ENCODE measurements around the gene SRGAP3. TPM values are rescaled to one million over a fixed set of nuclear protein-coding genes. Genes with fewer than 3 reads are reported as not detected.
A peak's percentile ranks its signal among the peaks of the same experiment; 100 is the strongest.

The SRGAP3 gene
- total RNA-seq, 1 experiment from 2014 or later, result 3.0 TPM

DNA sequence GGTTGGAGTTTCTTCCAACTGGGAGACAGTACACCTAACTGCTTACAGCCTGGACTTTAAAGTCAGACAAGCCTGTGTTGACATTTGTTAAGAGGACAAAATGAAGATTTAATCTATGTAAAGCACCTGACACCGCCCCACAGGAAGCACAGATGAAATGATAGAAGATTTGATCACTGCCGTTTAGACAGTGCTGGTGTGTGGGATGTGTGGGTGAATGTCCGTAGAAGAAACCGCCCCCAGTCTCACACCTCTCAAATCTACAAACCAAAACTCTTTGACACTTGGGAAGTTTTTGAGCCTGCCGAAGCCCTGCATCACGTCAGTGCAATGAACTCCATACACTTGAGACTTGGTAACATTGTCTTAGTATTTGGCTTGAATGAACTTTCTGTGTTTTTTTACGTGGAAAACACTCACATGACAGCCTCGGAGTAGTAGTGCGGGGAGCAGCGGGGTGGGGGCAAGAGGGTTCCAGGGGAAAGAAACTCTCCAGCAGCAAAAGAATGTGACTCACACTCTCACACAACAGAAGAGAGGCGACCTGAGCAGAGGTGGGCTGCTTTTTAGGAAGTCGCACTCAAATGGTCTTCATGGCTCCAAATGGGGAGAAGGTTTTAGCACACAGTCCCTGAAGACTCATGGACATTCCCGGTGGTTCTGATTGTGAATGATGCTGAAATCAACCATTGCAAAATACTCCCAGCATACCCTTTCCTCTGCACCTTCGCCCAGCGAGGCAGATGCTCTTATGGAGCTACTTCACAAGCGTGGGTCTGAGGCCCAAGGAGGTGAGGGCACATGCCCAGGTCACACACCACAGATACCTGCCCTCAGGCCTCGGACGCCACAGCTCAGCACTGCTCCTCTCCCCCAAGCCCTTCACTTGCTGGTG, 79.2 kb downstream of the SRGAP3 start:
- in situ Hi-C loops (cut with HindIII; ENCODE audit: low pct_unique_long_range_greater_than_20kb, low sequenced_read_pairs), result no loop called here
- DNase-seq (ENCODE audit: low read depth, low spot score), result no peak

DNA sequence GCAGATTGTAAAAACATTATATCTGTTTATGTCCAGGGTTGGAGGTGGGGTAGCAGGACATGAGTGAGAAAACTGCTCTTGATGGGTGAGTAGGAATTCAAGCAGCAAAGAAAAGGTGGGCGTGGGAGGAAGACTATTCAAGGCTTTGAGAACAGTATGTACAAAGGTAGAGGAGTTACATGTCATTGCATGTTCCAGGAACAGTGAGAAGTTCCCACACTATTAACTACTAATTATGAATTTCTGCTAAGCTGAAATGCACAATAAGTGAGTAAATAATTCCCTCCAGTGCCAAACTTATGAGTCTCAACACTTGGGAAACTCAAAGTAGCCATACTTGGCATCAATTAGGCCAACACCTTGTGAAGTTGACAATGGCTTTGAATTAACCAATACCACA, 80.1 kb downstream of the SRGAP3 start:
- no peak for DNase-seq (ENCODE audit: low read depth, low spot score)
- in situ Hi-C loops (cut with HindIII; ENCODE audit: low pct_unique_long_range_greater_than_20kb, low sequenced_read_pairs), result no loop called here

DNA sequence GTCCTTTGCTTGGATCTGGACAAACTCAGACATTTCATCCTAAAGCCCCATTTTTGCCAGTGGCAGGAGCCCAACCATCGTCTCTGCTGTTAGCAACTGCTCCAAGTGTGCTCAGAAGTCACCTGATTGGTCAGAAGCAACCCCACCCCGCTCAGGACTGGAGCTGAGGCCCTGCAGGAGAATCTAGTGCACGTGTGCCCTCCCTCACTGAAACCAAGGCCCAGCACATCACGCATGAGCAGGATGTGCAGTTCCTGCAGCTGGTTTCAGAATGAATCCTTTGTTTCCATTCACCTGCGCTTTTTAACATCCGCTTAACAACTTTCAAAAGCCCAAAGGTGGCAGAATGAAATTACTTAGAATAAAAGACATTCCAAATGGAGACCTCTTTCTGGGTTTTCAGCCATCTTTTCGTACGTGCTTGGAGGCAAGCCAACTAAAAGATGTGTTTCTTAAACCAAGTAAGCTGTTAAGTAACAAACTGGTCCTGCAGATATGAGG, 81.2 kb downstream of the SRGAP3 start:
- in situ Hi-C loops (cut with HindIII; ENCODE audit: low pct_unique_long_range_greater_than_20kb, low sequenced_read_pairs), result no loop called here

DNA sequence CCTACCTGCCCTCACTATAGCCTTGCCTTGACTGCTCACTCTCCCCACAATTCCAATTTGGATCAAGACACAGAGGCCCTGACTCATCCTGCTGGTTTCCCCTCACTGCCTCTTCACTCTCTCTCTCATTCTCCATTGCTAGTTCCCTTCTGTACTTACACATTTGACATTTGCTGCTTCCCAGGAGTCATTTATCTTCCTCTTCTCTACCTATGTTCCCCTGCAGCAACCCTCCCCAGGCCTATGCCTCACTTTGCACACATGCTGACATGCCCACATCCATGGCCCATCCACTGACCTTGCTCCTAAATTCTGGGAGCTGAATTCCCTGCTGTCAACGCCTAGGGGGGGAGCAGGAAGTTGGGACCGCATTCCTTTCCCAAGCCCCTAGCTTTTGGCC, 82.2 kb downstream of the SRGAP3 start:
- no peak for DNase-seq (ENCODE audit: low read depth, low spot score)
- in situ Hi-C loops (cut with HindIII; ENCODE audit: low pct_unique_long_range_greater_than_20kb, low sequenced_read_pairs), result no loop called here

More for the DNA sequence above, 81.2 kb downstream of the SRGAP3 start:
- DNase-seq (ENCODE audit: low read depth, low spot score), result no peak

DNA sequence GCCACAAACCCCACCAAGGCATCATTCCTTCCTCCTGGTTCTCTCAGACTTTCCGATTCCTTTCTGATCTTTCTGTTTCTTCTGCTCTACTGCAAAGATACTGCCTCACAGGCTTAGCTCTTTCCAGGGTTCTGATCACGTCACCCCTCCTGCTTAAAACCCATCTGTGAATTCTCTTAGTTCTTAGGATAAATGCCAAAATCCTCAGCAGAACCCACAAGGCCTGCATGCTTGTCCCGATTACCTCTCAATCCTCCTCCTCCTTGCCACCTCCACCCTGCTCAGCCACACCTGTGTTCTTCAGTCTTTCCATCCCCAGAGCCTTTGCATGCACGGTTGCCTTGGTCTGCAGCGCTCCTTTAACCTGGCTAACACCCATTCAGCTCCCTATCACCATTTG, 84.0 kb downstream of the SRGAP3 start:
- DNase-seq (ENCODE audit: low read depth, low spot score), result no peak
- in situ Hi-C loops (cut with HindIII; ENCODE audit: low pct_unique_long_range_greater_than_20kb, low sequenced_read_pairs), result no loop called here

DNA sequence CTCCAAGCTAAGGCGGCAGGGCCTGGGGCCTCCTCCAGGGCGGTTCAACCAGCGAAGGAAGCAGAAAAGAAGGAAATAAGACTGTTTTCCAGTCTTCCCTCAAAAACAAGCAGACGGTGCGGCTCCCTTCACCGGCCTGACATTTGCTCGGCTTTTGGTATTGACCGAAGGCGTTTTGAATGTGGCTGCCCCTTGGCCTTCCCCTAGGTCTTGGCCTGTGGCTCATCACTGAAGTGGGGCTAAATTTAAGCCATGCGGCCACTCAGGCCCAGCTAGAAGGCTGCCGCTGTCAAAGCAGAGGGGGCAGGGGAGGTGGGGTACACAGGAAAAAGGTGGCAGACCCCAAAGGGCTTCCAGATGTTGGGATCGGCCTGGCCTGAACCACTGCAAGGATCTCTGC, 86.2 kb downstream of the SRGAP3 start:
- in situ Hi-C loops (cut with HindIII; ENCODE audit: low pct_unique_long_range_greater_than_20kb, low sequenced_read_pairs), result no loop called here
- no peak for DNase-seq (ENCODE audit: low read depth, low spot score)

DNA sequence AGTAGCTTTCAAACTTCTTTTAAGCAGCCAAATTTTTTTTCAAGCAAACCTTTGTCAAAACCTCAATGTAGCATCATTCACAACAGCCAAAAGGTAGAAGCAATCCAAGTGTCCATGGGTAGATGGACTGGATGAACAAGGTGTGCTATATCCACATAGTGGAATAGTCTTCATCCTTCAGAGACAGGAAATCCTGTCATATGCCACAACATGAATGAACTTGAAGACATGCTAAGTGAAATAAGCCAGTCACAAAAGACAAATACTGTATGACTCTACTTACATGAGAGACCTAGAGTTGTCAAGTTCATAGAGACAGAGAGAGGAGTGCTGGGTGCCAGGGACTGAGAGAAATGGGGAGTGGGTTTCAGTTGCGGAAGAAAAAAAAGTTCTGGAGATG, 87.6 kb downstream of the SRGAP3 start:
- DNase-seq (ENCODE audit: low read depth, low spot score), result no peak
- in situ Hi-C loops (cut with HindIII; ENCODE audit: low pct_unique_long_range_greater_than_20kb, low sequenced_read_pairs), result no loop called here

DNA sequence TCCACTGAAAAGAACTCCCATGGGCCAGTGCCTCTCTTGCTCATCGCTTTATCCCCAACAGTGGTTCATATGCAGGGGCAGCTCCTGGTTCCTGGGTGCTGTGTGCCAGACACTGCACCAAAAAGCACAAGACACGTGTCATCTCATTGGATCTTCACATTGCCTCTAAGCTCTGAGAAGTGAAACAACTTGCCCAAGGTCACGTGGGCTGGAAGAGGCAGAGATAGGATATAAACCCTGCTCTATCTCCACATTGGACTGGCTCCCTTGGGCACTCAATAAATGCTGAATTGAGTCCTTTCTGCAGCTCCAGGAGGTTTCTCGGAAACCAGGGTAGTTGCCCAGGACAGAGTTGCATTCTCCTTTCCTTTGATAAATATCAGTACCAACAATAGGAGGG, 88.1 kb downstream of the SRGAP3 start:
- in situ Hi-C loops (cut with HindIII; ENCODE audit: low pct_unique_long_range_greater_than_20kb, low sequenced_read_pairs), result no loop called here
- peak; percentile 61 for DNase-seq (ENCODE audit: low read depth, low spot score)

DNA sequence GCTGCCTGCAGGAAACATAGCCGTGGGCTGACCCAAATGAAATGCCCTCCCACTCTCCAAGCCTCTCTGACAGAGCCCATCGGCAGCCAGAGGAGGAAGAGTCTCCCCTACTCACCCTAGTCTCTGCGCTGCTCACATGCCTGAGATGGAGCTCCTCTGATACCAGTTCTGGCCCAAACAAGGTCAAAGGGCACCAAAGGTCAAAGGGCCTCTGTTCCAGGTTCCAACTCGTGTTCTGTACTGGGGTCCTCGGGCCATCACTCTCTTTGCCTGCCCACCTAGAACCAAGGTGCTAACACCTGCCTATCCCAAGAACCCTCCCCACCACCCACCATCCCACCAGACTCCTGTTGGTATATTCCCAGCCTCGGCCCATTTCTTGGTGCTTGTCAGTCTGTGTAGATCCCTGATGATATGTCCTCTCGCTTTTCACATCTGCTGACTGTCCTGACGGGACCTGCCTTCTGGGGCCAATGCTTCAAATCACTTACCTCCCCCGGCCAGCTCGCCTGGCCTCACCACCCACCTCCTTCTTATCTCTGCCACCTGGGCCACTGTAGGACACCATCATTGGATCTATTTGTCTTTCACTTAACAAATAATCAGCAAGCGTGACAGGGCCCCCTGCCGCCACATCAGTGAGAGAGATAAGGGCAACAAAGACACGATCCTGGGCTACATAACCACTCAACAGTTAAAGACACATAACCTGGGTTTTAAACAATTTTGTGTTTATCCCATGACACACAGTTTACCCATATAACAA, 90.4 kb downstream of the SRGAP3 start:
- DNase-seq (ENCODE audit: low read depth, low spot score), result no peak
- in situ Hi-C loops (cut with HindIII; ENCODE audit: low pct_unique_long_range_greater_than_20kb, low sequenced_read_pairs), result no loop called here

DNA sequence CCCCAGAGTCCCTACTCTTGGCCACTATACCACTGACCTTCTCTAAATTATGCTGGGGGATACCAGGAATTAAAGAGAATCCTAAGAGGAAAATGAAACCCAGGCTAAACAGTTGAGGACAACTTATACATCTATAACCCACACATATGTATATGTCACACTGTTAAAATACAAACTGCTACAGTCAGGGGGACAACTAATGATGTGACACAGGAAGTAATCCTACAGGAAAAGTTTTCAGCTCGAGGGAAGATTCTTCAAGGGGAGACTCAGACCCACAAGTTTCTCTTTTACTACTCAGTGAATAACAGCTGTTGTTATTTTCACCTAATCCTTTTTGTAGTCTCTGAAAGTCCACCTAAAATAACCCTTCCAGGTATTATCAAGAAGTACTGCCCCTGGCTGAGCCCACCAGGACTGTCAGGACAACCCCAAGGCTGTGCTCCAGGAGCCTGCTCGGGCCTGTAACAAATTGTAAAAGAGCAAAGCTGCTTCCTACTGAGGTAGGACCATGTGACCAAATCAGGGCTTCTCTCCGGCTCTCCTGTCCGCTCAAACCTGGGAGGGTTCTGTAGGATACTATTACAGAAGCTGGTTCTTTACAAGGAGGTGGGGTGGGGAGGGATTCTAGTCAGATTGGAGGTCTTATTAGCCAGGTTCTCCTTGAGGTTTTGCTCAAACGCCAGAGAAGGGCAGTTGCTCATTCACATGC, 91.6 kb downstream of the SRGAP3 start:
- in situ Hi-C loops (cut with HindIII; ENCODE audit: low pct_unique_long_range_greater_than_20kb, low sequenced_read_pairs), result no loop called here
- no peak for DNase-seq (ENCODE audit: low read depth, low spot score)

DNA sequence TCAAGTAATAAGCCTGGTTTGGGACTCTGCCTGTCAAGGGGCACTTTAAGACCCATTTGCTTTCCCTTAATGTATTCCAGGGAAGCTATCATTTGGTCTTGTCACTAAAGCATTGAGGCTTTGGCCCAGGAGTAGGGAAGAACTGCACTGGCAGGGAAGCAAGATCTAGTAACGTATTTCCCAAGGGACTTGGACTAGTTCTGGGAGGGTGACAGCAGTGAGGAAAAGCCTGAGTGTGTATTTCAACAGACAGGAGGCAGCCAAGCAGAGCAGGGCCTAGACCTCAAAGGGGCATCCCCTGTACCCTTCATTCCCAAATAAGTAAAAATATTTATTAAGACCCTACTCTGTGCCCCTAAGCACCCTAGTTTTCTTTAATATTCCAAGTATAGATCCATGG, 92.8 kb downstream of the SRGAP3 start:
- in situ Hi-C loops (cut with HindIII; ENCODE audit: low pct_unique_long_range_greater_than_20kb, low sequenced_read_pairs), result no loop called here
- no peak for DNase-seq (ENCODE audit: low read depth, low spot score)

DNA sequence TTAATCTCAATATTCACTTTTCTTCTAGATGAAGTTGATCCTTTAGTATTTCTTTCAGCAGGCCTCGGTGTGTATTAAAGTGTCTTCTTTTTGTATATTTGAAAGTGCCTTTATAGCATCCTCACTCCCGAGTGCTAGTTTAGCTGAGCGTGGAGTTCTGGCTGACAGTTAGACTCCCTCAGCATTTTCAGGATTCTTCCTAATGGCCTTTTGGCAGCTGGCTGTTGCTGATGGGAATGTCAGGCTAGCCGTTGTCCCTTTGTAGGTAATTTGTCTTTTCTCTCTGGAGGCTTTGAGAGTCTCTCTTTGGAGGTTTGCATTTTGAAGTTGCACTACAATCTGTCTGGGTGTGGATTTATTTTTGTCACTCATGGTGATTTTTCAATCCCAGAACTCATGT, 94.4 kb downstream of the SRGAP3 start:
- DNase-seq (ENCODE audit: low read depth, low spot score), result no peak
- in situ Hi-C loops (cut with HindIII; ENCODE audit: low pct_unique_long_range_greater_than_20kb, low sequenced_read_pairs), result no loop called here

DNA sequence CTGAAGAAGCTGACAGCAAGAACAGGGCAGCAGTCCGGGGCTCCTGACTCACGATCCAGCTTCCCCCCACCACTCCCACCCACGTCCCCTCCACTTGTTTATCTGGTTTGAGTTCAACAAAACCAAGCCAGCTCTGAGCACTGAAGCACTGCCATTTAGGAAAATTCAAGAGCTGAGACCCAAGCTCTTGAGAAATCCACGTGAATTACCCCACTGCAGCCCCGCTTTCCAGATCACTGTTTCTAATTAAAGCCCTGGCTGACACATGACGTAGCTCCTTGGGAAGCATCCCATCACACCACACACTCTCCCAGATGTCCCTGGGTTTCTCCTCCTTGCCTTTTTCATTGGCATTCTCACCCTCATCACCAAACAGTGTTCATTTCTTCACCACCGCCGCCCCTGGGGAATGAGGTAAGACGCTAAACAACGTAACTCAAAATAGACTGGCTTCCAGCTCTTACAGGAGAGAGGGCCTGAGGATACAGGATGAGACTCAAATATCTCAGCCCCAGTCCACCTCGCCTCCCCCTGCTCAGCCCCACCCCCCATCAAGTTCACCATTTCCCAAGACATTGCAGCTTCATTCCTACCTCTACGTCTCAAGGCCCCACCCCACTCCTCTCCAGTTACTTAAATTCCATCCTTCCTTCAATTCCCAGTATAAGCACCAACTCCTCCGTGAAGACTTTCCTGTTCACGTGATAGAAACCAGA, 95.4 kb downstream of the SRGAP3 start:
- DNase-seq (ENCODE audit: low read depth, low spot score), result no peak
- in situ Hi-C loops (cut with HindIII; ENCODE audit: low pct_unique_long_range_greater_than_20kb, low sequenced_read_pairs), result no loop called here

DNA sequence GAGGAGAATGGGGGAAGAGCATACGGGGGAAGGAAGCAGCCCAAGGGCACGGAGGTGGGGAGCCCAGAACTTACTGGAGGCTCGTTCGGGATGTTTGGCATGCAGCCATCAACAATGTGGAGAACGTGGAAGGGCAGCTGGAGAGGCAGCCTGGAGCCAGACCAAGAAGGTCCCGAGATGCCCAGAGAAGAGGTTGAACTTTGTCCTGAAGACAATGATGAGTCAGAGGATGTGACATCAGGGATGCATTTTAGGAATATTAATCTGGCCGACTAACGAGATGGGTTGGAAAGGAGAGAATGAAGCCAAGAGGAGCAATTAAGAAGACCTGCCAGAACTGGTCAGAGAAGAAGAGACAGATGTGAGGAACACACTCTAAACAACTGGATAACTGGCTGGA, 98.2 kb downstream of the SRGAP3 start:
- in situ Hi-C loops (cut with HindIII; ENCODE audit: low pct_unique_long_range_greater_than_20kb, low sequenced_read_pairs), result no loop called here
- DNase-seq (ENCODE audit: low read depth, low spot score), result no peak

DNA sequence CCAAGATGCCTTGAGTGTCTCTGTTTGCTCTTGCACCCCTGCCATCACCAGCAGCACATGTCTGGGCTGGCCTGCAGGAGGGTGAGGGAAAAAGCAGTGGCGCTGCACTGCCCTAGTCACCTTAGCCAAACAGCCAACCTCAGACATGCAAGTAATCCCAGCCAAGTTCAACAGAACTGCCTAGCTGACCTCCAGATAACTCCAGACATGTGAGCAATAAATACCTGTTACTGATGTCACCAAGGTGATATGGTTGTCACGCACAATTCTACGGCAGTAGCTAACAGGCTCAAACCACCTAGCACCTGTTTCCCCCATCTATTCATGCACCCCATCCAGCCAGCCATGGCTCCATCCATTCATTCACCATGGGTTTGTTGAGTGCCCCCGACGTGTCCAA, 99.9 kb downstream of the SRGAP3 start:
- in situ Hi-C loops (cut with HindIII; ENCODE audit: low pct_unique_long_range_greater_than_20kb, low sequenced_read_pairs), result no loop called here

DNA sequence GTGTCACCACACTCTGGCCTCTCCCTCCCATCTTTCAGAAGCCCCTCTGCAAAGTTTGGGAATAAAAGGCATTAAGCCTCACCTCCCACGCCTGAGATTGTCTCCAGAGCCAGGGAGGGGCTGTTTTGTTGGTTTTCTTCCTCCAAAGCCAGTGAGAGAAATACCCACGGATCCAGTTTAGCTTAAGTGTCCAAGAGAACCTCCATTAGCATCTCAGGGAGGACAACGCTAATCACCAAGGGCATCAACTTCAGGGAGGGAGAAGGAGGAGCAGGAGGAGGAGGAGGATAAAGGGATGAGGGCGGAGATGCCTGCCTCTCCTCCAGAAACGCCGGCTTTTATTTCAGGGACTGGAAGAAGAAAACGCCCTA, 101.6 kb downstream of the SRGAP3 start:
- in situ Hi-C loops (cut with HindIII; ENCODE audit: low pct_unique_long_range_greater_than_20kb, low sequenced_read_pairs), result no loop called here
- DNase-seq (ENCODE audit: low read depth, low spot score), result no peak

More for the DNA sequence above, 99.9 kb downstream of the SRGAP3 start:
- DNase-seq (ENCODE audit: low read depth, low spot score), result no peak

DNA sequence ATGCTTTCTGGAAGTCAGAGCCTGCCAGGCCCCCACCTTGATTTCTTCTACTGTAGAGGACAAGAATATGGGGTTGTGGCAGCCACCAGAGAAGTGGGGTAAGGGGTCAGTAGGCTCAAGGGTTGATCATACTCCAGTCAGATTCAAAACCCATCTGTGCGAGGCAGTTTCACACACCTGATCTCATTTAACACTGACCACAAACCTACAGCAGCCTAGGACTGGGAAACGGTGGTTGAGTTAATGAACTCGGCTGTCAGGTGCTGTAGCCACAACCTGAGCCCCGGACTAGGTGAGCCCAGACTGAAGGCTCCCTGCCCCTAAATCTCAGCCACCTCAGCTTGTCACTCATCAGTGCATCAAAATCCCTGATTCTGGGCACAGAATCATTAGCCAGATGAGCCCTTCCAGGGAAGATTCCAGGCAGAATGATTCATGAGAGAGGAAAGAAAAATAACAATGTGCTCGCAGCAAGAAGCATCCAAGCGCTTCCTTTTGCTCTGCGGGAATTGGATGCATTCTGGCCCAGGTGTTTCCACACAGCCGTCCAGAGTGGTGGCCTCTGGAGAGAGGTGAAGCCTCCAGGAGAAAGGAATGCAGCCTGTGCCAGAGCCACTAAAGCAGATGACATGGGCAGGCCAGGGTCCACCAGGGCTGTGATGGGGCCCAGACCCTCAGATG, 102.1 kb downstream of the SRGAP3 start:
- in situ Hi-C loops (cut with HindIII; ENCODE audit: low pct_unique_long_range_greater_than_20kb, low sequenced_read_pairs), result no loop called here
- DNase-seq (ENCODE audit: low read depth, low spot score), result no peak

All from SK-MEL-5 (cell line).